Subcutaneous adipose tissue (tissue), 4 donors: ENCODE measurements around the gene DNER. TPM values are rescaled to one million over a fixed set of nuclear protein-coding genes. Genes with fewer than 3 reads are reported as not detected.

Experiments
- total RNA-seq, 4 donors: library from RNA; depleted of rRNA; stranded (reverse); fragments of >200 nt; gene quantifications; one replicate each; pipeline ENCODE4 v1.1.0, GENCODE V29; 2016
- TF ChIP-seq, protein P1 (sequence below): fragments of 450-650 bp; IDR thresholded peaks from one replicate; pipeline ENCODE4 v1.5.1; 2016; ENCODE audit warnings: low read depth, mild to moderate bottlenecking, control low read depth, antibody characterized with exemption, moderate library complexity

Gene DNER
- total RNA-seq, 4 donors from 2014 or later: 0.57 to 6.2 (median 3.4) TPM

DNA sequence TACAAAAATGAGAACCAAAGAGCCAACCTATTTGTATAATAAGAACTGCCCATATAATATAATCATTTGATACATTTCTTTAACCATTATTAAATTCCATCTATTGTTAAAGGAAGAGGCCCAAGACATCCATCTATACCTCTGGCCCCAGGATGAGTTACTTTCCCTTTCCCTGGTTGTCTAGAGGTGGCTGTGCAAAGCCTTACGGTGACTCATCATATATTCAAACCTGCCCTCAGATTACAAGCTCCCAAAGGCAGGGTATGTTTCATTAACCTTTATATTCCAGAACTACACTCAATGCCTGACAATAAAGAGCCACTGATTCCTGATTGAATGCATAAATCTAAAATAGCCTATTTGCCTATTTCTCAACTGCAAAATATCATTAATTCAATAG, 337.5 kb downstream of the DNER start:
- TF ChIP-seq, protein P1, sequence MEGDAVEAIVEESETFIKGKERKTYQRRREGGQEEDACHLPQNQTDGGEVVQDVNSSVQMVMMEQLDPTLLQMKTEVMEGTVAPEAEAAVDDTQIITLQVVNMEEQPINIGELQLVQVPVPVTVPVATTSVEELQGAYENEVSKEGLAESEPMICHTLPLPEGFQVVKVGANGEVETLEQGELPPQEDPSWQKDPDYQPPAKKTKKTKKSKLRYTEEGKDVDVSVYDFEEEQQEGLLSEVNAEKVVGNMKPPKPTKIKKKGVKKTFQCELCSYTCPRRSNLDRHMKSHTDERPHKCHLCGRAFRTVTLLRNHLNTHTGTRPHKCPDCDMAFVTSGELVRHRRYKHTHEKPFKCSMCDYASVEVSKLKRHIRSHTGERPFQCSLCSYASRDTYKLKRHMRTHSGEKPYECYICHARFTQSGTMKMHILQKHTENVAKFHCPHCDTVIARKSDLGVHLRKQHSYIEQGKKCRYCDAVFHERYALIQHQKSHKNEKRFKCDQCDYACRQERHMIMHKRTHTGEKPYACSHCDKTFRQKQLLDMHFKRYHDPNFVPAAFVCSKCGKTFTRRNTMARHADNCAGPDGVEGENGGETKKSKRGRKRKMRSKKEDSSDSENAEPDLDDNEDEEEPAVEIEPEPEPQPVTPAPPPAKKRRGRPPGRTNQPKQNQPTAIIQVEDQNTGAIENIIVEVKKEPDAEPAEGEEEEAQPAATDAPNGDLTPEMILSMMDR: no peak

DNA sequence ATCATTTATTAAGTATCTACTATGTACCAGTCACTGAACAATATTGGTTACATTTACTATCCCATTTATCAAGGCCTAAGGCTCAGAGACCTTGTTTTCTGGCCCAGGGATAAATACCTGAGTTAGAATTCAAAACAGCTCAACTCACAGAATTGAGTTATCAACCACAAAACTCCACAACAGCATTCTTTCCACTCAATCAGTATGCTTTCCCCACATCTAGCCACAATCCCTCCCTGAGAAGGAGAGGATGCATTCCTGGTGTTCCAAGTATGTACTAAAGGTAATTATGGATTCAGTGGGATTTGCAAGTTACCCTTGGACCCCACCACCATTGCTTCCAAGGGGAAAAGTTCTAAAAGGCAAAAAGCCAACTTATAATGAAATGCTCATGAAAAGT, 339.1 kb downstream of the DNER start:
- TF ChIP-seq, protein P1: no peak

DNA sequence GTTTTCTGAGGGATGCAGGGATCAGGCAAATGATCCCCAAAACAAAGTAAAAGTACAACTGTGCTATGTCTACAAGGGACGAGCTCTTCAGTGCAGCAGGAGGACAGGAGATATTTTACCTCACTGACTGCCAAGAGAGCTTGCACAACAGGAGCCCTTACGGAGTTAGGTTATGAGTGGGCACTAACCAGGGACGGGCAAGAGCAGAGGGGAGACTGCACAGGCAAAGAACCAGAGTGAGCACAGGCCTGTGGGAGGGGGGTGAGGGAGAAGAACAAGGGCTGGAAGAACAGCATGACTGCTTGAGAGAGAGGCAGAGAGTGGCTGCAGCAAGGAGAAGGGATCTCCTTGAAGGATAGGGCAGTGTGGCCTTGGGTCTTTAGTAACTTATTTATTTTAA, 342.1 kb downstream of the DNER start:
- TF ChIP-seq, protein P1: no peak

DNA sequence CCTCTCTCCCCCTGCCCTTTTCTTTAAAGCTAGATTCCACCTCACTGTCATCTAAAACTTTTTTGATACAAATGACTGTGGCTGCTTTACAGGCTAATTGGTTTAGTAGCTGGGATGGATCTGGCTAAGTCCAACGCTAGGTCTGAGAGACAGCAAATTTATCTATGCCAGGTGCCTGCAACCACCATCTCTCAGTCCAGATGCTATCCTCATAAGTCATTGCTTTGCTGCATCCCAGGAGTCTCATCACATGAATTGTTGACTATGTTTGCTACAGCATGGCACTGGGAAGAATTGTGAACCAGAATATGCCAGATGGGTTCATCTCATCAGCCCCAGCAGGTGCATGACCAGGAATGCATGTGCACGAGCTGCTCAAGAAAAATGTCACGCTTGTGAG, 343.3 kb downstream of the DNER start:
- TF ChIP-seq, protein P1: no peak

DNA sequence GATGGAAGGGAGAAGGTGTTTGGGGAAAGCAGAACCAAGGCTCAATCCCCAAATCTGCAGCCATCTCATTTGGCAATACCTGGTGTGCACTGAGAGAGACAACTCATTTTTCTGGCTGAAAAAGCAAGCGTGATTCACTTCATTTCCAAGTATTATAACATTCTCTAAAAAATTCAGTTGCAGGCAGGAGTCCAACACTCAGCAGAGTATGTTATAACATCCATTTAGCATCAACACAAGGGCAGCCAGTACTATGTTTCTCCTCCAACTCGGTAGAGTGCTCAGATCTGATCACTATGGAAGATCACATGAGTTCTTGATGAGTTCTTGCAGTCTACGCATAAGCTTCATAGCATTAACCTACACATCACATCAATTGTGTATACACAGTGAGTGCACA, 343.8 kb downstream of the DNER start:
- TF ChIP-seq, protein P1: no peak

DNA sequence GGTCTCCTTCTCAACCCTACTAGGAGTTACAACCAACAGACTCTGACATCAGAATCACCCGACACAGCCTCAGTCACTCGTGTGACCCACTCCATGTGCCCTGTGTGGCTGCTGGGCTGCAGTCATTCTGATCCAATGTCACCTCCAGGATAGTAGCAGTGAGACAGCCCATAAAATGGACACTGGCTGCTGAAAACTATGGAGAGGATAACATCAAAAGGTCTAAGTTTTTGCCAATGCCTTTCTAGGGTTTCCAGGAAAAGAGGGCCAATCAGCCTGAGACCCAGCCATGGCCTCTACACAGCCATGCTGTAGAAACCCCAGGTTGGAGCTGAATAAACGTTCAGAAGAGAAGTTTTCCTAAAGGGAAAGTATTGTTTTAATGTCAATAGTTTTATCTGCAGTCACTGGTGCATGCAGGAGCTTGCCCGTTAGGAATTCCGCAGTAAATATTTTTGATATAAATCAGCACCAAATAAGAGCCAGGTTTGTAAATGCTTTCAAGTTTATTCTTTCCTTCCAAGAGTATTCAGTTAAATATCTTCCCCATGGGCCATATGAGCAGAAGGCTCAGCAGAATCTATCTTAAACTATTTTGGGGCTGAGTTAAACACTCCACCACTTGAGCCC, 351.1 kb downstream of the DNER start:
- TF ChIP-seq, protein P1: no peak

DNA sequence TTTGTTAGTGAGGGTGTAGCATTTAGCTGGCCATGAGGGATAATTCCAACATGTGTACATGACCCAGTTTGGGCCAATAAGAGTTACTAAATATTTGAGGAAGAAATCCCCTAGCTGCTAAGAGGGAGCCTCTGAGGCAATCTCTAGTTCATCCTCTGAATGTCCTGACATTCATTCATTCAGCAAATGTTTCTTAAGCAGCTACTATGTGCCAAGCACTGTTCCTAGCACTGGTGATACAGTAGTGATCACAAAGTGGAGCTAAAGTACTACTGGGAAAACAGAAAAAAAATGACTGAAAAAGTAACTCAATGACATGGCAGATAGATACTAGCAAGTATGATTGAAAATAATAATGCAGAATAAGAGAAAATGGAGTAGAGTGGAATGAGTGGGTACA, 363.5 kb downstream of the DNER start:
- TF ChIP-seq, protein P1: no peak
